HAP-1 (cell line): Measurements from ENCODE around the gene CFAP161.

Source experiments
- DNase-seq, 2 experiments: peaks; one replicate each; pipeline ENCODE4 v3.0.0-alpha.2; 2016 to 2020; ENCODE audit warnings: low spot score in 2 of 2
- H3K27me3 ChIP-seq: fragments of 250-450 bp; sonication (Bioruptor Pico); 2 replicates; pipeline ENCODE4 v1.5.1; 2020; ENCODE audit warnings: low read depth, mild to moderate bottlenecking, moderate library complexity
- H3K36me3 ChIP-seq: fragments of 250-450 bp; sonication (Bioruptor Pico); replicated peaks from 2 replicates; pipeline ENCODE4 v1.5.1; 2020; ENCODE audit warnings: mild to moderate bottlenecking
- H3K4me1 ChIP-seq: fragments of 250-450 bp; sonication (Bioruptor Pico); 2 replicates; pipeline ENCODE4 v1.5.1; 2020; ENCODE audit warnings: mild to moderate bottlenecking
- H3K4me3 ChIP-seq: fragments of 250-450 bp; sonication (Bioruptor Pico); 2 replicates; pipeline ENCODE4 v1.5.1; 2020; ENCODE audit warnings: mild to moderate bottlenecking, moderate library complexity
- H3K9me3 ChIP-seq: fragments of 250-450 bp; sonication (Bioruptor Pico); 2 replicates; pipeline ENCODE4 v1.5.1; 2020; ENCODE audit warnings: mild to moderate bottlenecking, moderate library complexity
- in situ Hi-C: fragments of 300-500 bp; cut with MboI; formaldehyde crosslinking; loops from 3 replicates; pipeline ENCODE4 v1.14.3; 2020; ENCODE audit warnings: low sequenced_read_pairs, inconsistent platforms, mixed read lengths

The CFAP161 gene

DNA sequence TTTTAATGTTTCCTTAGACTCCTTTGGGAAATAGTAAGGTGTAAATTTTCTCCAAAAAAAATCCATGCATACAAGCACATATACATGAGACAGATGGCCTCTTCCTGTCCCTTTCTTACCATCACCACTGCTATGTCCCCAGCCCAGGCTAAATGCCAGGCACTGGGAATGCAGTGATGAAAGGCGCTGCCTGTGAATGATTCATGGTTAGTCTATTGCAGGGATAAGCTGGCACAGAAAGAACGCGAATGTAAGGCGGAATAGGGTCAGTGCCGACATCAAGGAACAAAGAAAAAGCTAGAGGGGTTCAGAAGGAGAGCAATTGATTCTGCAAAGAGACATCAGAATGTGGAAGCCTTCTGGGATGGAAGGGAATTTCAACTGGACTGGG, 36.2 kb upstream of the CFAP161 start:
- Histone ChIP-seq H3K27me3 (peaks cover 44% of the 10 kb centered on the region), H3K4me3 (no peak overlapping the region), H3K36me3 (no peaks in the 10 kb centered on the region), H3K4me1 (no peaks in the 10 kb centered on the region), H3K9me3 (no peaks in the 10 kb centered on the region)
- no peak for DNase-seq
- in situ Hi-C loops, result no loop called here

DNA sequence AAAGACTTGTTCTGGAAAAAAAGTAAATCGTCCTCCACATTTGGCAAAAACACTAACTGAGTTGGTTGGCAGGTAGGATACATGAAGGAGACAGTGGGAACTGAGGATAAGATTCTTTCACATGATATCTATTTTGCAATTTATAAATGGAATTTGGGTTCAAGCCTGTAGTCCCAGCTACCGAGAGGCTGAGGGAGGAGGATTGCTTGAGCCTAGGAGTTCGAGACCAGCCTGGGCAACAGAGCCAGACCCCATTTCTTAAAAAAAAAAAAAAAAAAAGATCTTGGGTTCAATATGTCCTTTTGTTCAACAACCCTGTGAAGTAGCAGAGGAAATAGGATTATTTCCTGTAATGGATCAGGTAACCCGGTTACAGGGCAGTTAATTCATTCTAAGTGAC, 35.7 kb upstream of the CFAP161 start:
- Histone ChIP-seq H3K9me3 (no peaks in the 10 kb centered on the region), H3K4me1 (no peaks in the 10 kb centered on the region), H3K4me3 (no peak overlapping the region), H3K27me3 (peaks cover 47% of the 10 kb centered on the region), H3K36me3 (no peaks in the 10 kb centered on the region)
- DNase-seq, result no peak
- in situ Hi-C loops, result no loop called here

DNA sequence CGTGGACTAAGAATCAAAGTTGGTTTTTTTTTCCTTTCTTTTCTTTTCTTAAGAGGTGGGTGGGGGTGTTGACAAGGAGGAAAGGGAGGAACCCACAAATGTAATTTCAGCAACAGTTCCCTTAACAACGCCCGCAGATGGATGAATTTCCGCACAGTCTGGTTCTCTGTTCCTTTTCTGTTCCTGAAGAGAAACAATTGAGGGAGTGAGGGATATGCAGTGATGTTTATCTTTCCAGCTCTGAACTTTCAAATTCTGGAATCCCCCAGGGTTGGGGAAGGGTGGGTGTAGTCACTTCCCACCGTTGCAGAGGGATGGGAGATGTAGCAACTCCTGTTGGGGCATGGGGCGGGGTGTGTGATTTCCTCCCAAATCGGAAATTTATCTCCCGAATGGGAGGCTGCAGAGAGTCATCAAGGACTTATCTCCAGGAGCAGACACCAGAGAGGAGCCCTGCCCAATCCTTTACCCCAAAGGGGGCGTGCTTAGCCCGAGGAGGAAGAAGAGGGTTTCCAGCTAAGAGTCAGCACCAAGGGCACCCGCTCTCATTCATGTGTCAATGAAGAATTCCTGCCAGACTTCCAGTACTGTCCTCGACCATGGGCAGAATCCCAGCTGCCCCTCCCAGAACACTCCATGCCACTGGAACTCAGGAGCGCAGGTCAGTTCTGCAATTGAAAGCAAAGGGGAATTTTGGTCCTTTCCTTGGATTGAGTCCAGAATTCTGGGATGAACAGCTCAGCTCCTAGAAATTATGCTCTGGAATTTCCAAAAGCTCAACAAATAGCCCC, 35.0 kb upstream of the CFAP161 start:
- in situ Hi-C loops, result no loop called here
- Histone ChIP-seq H3K4me1 (no peaks in the 10 kb centered on the region), H3K4me3 (no peak overlapping the region), H3K27me3 (peaks cover 45% of the 10 kb centered on the region), H3K36me3 (no peaks in the 10 kb centered on the region), H3K9me3 (no peaks in the 10 kb centered on the region)
- DNase-seq, result no peak

DNA sequence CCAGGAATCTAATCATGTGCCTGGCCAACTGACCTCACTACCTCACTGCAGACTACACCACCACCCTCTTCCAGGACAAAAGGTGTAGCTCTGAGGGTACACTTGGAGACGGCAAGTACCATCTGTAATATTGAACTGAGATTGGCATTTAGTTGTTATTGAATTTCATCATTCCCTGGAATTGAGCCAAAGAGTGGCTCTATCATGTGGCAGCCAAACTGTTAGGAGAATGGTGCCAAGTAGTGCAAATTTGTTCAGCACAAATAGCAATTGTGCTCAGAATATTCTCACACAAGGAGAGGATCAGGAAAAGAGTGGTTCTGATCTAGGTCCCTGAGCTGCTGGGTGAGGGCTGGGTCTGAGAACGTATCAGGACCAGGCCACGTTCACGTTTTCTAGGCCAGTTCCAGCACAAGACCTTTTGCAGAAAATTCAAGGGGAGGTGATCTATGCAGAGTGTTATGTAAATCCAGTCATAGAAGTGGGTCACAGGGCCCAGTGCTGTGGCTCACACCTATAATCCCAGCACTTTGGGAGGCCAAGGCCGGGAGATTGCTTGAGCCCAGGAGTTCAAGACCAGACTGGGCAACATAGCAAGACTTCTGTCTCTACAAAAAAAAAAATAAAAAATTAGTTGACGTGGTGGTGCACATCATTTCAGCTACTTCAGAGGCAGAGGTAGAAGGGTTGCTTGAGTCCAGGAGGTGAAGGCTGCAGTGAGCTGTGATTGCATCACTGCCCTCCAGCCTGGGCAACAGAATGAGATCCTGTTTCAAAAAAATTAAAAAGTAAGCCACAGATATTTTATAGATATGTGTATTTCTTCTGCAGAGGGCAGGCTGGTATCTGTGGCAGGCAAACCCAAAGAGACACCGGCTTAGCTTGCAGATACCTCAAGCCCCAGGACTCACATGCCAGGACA, 31.9 kb upstream of the CFAP161 start:
- Histone ChIP-seq H3K9me3 (no peaks in the 10 kb centered on the region), H3K4me3 (no peak overlapping the region), H3K27me3 (peaks cover 46% of the 10 kb centered on the region), H3K36me3 (no peaks in the 10 kb centered on the region), H3K4me1 (no peaks in the 10 kb centered on the region)
- no peak for DNase-seq
- in situ Hi-C loops, result loop anchor here (5.0 kb wide), 1 partner anchor 125 kb away; no protein-coding TSS in a partner anchor

DNA sequence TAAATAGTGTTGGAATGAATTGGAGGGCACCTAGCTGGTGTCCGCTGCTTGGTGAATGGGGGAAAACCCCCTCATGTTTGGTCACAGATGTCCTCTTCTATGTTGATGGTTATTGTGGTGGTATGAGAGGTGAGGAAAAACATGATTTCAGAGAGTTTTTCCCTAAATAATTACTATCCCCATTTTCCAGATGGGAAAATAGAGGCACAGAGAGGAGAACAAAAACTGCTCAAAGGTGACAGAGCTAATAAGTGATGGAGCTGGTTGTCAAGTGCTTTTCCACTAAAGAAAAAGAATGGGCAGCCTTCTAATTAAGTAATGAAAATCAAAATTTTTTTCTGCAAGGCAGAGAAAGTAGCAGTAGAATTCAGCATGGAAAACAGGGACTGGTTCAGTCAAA, 30.2 kb upstream of the CFAP161 start:
- H3K4me1 ChIP-seq, result no peaks in the 10 kb centered on the region
- DNase-seq, result no peak
- H3K36me3 ChIP-seq, result no peaks in the 10 kb centered on the region
- H3K4me3 ChIP-seq, result no peak overlapping the region
- H3K27me3 ChIP-seq, result peaks cover 31% of the 10 kb centered on the region
- H3K9me3 ChIP-seq, result no peaks in the 10 kb centered on the region
- in situ Hi-C loops, result loop anchor here (5.0 kb wide), 1 partner anchor 127 kb away; no protein-coding TSS in a partner anchor

DNA sequence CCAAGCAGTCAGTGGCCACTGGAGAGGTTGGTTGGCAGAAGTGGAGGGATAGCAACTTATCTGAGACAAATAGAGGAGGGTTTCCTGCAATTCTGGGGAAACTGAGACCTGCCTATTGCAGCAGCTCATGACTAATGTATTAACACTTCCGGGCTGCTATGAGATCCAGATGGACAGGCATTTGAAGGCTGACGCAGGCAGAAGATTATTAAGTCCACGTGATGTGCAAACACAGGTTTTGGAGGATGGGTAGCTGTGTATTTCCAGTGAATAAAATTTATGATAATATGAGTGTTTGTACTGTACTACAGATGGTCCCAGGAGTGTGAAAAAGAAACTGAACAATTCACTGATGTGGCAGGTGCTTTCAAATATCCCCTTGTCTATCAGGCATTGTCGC, 28.5 kb upstream of the CFAP161 start:
- no peaks in the 10 kb centered on the region for H3K36me3 ChIP-seq
- no peak overlapping the region for H3K4me3 ChIP-seq
- H3K4me1 ChIP-seq, result no peaks in the 10 kb centered on the region
- no peaks in the 10 kb centered on the region for H3K9me3 ChIP-seq
- no peak for DNase-seq
- H3K27me3 ChIP-seq, result peaks cover 32% of the 10 kb centered on the region
- in situ Hi-C loops, result loop anchor here (5.0 kb wide), 1 partner anchor 162 kb away; no protein-coding TSS in a partner anchor

DNA sequence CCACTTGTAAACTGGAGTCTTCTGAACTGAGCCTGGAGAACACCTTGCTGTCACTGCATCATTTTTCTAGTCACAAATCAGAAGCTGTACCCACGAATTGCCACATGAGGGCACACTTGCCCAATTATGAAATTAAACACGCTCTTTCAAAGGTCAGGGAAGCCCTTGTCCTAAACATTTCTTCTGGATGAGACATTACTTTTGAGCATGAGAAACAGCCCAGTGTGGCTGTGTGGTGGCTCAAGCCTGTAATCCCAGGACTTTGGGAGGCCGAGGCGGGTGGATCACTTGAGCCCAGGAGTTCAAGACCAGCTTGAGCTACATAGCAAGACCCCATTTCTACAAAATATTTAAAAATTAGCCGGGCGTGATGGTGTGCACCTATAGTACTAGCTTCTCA, 27.5 kb upstream of the CFAP161 start:
- Histone ChIP-seq H3K27me3 (peaks cover 39% of the 10 kb centered on the region), H3K9me3 (no peaks in the 10 kb centered on the region), H3K36me3 (no peaks in the 10 kb centered on the region), H3K4me1 (peaks cover under 1% of the 10 kb centered on the region; the same call in 1 of the 2 replicates), H3K4me3 (no peak overlapping the region)
- peak; percentile 69 to 72 for DNase-seq
- in situ Hi-C loops, result loop anchor here (5.0 kb wide), 1 partner anchor 161 kb away; no protein-coding TSS in a partner anchor

DNA sequence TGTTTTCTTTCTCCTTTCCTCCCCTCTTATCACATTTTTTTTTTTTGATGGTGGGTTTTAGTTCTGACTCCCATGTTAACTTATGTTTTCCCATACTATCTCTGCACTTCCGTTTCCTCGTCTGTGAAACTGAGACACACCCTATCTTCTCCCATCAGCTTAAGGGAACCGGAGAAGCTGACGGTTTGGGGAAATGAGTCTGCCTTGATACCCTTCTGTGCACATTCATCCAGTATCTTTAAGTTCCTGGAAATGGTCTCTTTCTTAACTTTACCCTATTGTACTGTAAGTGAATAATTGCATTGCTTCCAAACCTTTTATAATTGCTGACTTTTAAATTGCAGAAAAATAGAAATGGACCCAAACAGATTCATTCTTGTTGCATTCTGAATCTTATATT, 26.2 kb upstream of the CFAP161 start:
- no peak overlapping the region for H3K4me3 ChIP-seq
- peaks cover 47% of the 10 kb centered on the region for H3K27me3 ChIP-seq
- DNase-seq, result no peak
- H3K4me1 ChIP-seq, result peaks cover 5% of the 10 kb centered on the region; the same call in 1 of the 2 replicates
- H3K9me3 ChIP-seq, result no peaks in the 10 kb centered on the region
- no peaks in the 10 kb centered on the region for H3K36me3 ChIP-seq
- in situ Hi-C loops, result loop anchor here (5.0 kb wide), 1 partner anchor 159 kb away; no protein-coding TSS in a partner anchor

DNA sequence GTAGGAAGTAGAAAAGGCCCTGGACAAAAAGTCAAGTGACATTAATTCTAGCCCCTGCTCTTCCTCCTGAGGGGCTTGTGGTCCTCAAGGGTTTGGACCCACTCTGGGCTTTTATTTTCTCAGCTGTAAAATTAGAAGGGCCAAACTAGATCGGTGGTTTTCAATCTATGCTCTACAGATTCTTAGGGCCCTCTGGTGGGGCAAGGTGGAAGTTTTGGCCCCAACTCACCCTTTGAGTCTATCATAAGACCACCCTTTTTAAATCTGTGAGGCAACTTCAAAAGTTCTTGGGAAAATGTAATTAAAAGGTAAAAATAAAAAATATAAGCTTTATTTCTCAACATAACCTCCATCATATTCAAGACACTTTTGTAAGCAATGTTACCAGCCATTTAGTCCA, 25.6 kb upstream of the CFAP161 start:
- Histone ChIP-seq H3K36me3 (no peaks in the 10 kb centered on the region), H3K4me1 (peaks cover 5% of the 10 kb centered on the region; the same call in 1 of the 2 replicates), H3K27me3 (peaks cover 47% of the 10 kb centered on the region), H3K4me3 (no peak overlapping the region), H3K9me3 (no peaks in the 10 kb centered on the region)
- in situ Hi-C loops, result loop anchor here (5.0 kb wide), 1 partner anchor 159 kb away; no protein-coding TSS in a partner anchor
- peak; percentile 30 to 54 for DNase-seq

DNA sequence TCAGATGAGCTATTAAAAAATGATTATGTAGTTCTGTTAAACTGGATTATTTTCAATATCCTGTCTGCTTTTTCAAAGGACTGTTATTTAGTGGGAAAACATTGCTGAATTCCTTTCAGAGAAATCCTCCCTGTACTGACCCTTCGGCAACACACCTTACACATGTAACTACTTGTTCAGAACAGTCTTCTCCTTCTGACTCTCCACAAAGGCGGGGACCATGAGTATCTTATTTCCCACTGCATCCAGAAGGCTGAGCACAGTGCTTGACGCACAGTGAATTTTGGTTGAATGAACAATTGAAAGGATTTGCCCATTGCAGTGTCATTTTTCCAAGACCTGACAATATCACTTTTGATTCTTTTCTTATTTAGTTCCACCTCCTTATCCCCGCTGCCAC, 23.1 kb upstream of the CFAP161 start:
- peaks cover 60% of the 10 kb centered on the region for H3K27me3 ChIP-seq
- H3K4me1 ChIP-seq, result peaks cover 5% of the 10 kb centered on the region; the same call in 1 of the 2 replicates
- in situ Hi-C loops, result no loop called here
- H3K9me3 ChIP-seq, result no peaks in the 10 kb centered on the region
- no peak for DNase-seq
- H3K4me3 ChIP-seq, result no peak overlapping the region
- H3K36me3 ChIP-seq, result no peaks in the 10 kb centered on the region

DNA sequence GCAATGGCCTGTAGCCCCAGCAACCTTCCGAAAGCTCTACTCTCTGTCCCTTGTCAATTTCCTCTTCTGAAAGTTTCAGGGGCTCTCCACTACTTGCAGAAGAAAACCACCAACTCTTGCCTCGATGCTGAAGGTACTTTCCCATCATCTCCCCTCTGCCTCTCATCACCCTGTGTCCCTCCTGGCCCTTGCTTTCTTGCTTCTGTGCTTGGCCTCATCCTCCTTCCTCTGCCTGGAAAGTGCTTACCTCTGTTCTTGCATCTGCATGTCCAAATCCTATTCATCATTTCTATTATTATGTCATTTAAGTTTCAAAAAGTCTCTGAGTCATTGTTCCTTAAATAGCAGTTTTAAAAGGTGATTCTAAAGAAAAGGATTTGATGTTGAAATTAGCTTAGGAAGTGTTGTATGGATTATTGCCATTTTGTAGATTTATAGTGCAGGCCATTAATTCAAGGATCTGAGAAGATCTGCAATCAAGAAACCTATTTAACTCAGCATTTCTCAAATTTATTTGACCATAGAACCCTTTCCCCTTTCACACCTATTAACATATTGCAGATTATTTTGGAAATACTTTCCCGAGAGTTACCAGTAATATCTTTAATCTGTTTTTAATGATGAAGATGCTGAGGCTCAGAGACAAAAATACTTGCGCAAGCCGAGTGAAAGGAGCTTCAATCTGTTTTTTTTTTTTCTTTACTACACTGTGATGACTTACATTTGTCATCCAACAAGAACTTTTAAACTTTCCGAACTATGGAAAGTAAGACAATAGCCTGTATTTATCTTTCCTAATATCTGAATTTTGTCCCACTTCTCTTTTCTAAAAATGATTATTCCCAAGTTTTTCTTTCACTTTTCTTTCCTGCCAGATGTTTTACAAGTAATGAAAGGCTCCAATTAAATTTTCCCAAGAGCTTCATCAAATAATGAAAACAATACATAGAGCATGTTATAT, 22.3 kb upstream of the CFAP161 start:
- in situ Hi-C loops, result no loop called here
- Histone ChIP-seq H3K36me3 (no peaks in the 10 kb centered on the region), H3K4me3 (no peak overlapping the region), H3K4me1 (peaks cover 5% of the 10 kb centered on the region; the same call in 1 of the 2 replicates), H3K27me3 (peaks cover 52% of the 10 kb centered on the region), H3K9me3 (no peaks in the 10 kb centered on the region)
- peak in 1 of 2 experiments; percentile 13 for DNase-seq

DNA sequence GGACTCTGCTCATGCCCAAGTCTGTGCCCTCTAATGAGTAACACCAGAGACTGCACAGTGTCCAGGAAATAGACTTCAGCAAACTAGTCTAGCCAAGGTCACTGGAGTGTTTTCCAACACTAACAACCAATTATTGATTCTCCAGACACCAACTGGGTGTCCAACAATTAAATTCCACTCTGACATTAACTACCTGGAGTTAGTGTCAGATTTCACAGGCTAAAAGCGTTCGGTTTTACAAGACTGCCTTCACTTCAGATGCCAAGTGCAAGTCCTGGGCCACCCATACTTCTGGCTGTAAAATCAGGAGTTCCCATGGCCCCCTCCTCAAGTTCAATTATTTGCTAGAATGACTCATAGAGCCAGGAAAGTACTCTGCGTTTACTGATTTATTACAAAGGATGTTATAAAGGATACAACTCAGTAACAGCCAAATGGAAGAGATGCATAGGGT, 20.8 kb upstream of the CFAP161 start:
- no peaks in the 10 kb centered on the region for H3K36me3 ChIP-seq
- H3K27me3 ChIP-seq, result peaks cover 51% of the 10 kb centered on the region
- DNase-seq, result no peak
- H3K9me3 ChIP-seq, result no peaks in the 10 kb centered on the region
- in situ Hi-C loops, result no loop called here
- no peak overlapping the region for H3K4me3 ChIP-seq
- peaks cover 5% of the 10 kb centered on the region; the same call in 1 of the 2 replicates for H3K4me1 ChIP-seq

DNA sequence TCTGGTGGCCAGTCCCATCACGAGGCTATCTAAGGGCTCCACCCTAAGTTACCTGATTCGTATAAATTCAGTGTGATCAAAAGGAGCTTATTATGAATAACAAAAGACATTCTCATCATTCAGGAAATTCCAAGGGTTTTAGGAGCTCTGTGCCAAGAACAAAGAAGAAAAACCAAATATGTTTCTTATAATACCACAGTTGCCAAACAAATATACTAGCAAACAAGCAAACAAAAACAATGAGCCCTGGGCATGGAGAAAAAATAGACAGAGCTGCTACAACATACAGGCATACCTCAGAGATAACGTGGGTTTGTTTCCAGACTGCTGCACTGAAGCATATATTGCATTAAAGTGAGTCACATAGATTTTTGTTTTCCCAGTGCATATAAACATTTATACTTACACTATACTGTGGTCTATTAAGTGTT, 20.2 kb upstream of the CFAP161 start:
- peaks cover 49% of the 10 kb centered on the region for H3K27me3 ChIP-seq
- in situ Hi-C loops, result no loop called here
- DNase-seq, result peak in 1 of 2 experiments; percentile 11
- H3K9me3 ChIP-seq, result no peaks in the 10 kb centered on the region
- H3K36me3 ChIP-seq, result no peaks in the 10 kb centered on the region
- peaks cover 5% of the 10 kb centered on the region; the same call in 1 of the 2 replicates for H3K4me1 ChIP-seq
- H3K4me3 ChIP-seq, result no peak overlapping the region
